OCI-M1 (cell line): Measurements from ENCODE around the gene NDE1.
"Not testable (repeated sequence)": the region's sequence is repeated elsewhere in the genome, so short reads cannot be mapped to it uniquely, and the experiment has no call there.

ENCODE experiments used
- DNase-seq: peaks from one replicate; lab custom pipeline; 2025; lab: John Stamatoyannopoulos, UW

NDE1 gene

GRCh38 chr16:15621456-15621855 lies 28.6 kb upstream of the NDE1 start:
- DNase-seq: no peak

GRCh38 chr16:15621889-15622288 lies 28.2 kb upstream of the NDE1 start:
- DNase-seq: no peak

GRCh38 chr16:15631730-15632409 lies 18.2 kb upstream of the NDE1 start:
- no peak for DNase-seq

- DNase-seq: no peak
These were observed 14.1 kb upstream of the NDE1 start for GRCh38 chr16:15635926-15636325.

- DNase-seq: no peak
These were observed 13.6 kb upstream of the NDE1 start for GRCh38 chr16:15636392-15636873.

GRCh38 chr16:15639061-15639568 lies 10.9 kb upstream of the NDE1 start:
- DNase-seq: no peak

- no peak for DNase-seq
These were observed 9.1 kb upstream of the NDE1 start for GRCh38 chr16:15640966-15641365.

GRCh38 chr16:15641753-15642556 lies 8.1 kb upstream of the NDE1 start:
- DNase-seq: peak; percentile 30

GRCh38 chr16:15642557-15643047 lies 7.4 kb upstream of the NDE1 start:
- peak; percentile 95 for DNase-seq

- peak; percentile 97 for DNase-seq
These were observed 6.7 kb upstream of the NDE1 start, which contains the start of gene MARF1 for GRCh38 chr16:15643048-15643945. TSS of gene MARF1 (minus strand) at chr16:15643154. CDS start at chr16:15639233, 3,921 bp downstream.

- DNase-seq: no peak
These were observed 6.1 kb upstream of the NDE1 start for GRCh38 chr16:15643946-15644250.

- DNase-seq: peak; percentile 51
These were observed 5.6 kb upstream of the NDE1 start for GRCh38 chr16:15644267-15644961.

- DNase-seq: peak; percentile 61
These were observed 5.0 kb upstream of the NDE1 start for GRCh38 chr16:15644962-15645465.

- not testable (repeated sequence) for DNase-seq
These were observed 3.3 kb upstream of the NDE1 start for GRCh38 chr16:15646557-15647293.

GRCh38 chr16:15647294-15648014 lies 2.6 kb upstream of the NDE1 start:
- DNase-seq: peak; percentile 25

GRCh38 chr16:15648135-15648730 lies 1.8 kb upstream of the NDE1 start:
- no peak for DNase-seq

GRCh38 chr16:15649311-15649710 lies 734 bp upstream of the NDE1 start:
- not testable (repeated sequence) for DNase-seq

- DNase-seq: no peak
These were observed 372 bp upstream of the NDE1 start for GRCh38 chr16:15649727-15650018.

- peak; percentile 54 for DNase-seq
These were observed 690 bp downstream of the NDE1 start for GRCh38 chr16:15650698-15651171.
